ENCODE data around the gene SNN. TPM values are rescaled to one million over a fixed set of nuclear protein-coding genes. Genes with fewer than 3 reads are reported as not detected.

SNN gene
- total and polyA plus RNA-seq, 2 of the 8 experiments (the other 6 are each of a cell fraction or from before 2014, with no cell fraction given): 37.4 to 66.9 TPM

DNA sequence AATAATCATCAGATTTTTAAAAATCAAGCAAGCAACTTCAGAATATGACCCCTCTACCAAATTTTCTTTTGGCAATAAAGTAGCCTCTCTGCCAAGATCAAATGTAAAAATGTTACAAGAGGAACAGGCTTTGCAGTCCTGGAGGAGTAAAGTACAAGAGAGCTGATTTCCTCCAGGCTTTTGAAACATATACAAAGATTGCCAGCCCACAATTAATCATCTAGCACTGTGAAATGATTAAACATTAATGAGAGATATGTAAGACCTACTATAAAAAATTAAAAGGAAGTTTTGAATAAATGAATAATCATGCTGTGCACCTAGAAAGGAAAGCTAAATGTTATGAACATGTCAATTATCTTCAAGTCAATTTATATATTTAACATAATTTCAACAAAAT is 48.1 kb downstream of the SNN start:
- Histone ChIP-seq H3K27me3 (replicated peaks in 1 of 4; ENCODE audit: control insufficient read depth in 3 of 4, extremely low read depth in 1 of 4, insufficient read depth in 3 of 4, low read length in 3 of 4) (no peaks in the 10 kb centered on the region), H3K79me2 (ENCODE audit: control insufficient read depth in 1 of 2, insufficient read depth in 2 of 2, low read length in 2 of 2) (no peaks in the 10 kb centered on the region), H2BK120ac (replicated peaks; ENCODE audit: low read depth, low read length) (no peak overlapping the region), H3K56ac (replicated peaks; ENCODE audit: insufficient read length, low read depth, low read length) (no peak overlapping the region), H3K23me2 (ENCODE audit: low read depth, low read length) (no peaks in the 10 kb centered on the region), H2AFZ (ENCODE audit: low read length) (no peak overlapping the region), H4K8ac (ENCODE audit: extremely low read depth, insufficient read depth, low read length) (no peak overlapping the region), H3K4ac (replicated peaks; ENCODE audit: insufficient read length, low read depth, low read length) (no peak overlapping the region), H4K91ac (replicated peaks; ENCODE audit: insufficient read length, low read length) (no peak overlapping the region), H3K9ac (replicated peaks in 1 of 4; ENCODE audit: extremely low read depth in 1 of 4, low read depth in 3 of 4, low read length in 3 of 4) (no peak overlapping the region), H4K20me1 (replicated peaks in 1 of 2; ENCODE audit: control insufficient read depth in 1 of 2, insufficient read depth in 2 of 2, low read length in 2 of 2) (peaks cover 0 to 2% of the 10 kb centered on the region in 2 experiments), H3K23ac (ENCODE audit: insufficient read length) (no peak overlapping the region), H2BK5ac (ENCODE audit: low read depth, low read length) (no peak overlapping the region), H3K14ac (ENCODE audit: insufficient read length) (no peak overlapping the region), H2BK15ac (ENCODE audit: low read length) (no peak overlapping the region), H3K18ac (ENCODE audit: extremely low read depth, low read length) (no peak overlapping the region), H3K9me3 (ENCODE audit: insufficient read depth in 2 of 2, low read depth in 1 of 2, low read length in 1 of 2) (no peaks in the 10 kb centered on the region), H2AK5ac (ENCODE audit: low read depth, low read length) (no peak overlapping the region), H3K27ac (ENCODE audit: low read depth, low read length) (no peak overlapping the region), H4K5ac (ENCODE audit: insufficient read length, low read depth, low read length) (no peak overlapping the region), H3K4me1 (replicated peaks in 1 of 4; ENCODE audit: control insufficient read depth in 3 of 4, insufficient read depth in 4 of 4, low read length in 3 of 4) (no peaks in the 10 kb centered on the region), H3K4me3 (ENCODE audit: extremely low read depth in 1 of 4, insufficient read depth in 2 of 4, low read depth in 3 of 4, low read length in 4 of 4) (no peak overlapping the region), H2BK20ac (ENCODE audit: low read length) (no peak overlapping the region), H3K36me3 (ENCODE audit: control insufficient read depth in 2 of 4, insufficient read depth in 4 of 4, low read length in 3 of 4) (peaks cover 0 to 10% (median 6%) of the 10 kb centered on the region in 4 experiments; a peak in 3 of 8 replicates), H3K79me1 (ENCODE audit: low read depth, low read length) (no peaks in the 10 kb centered on the region), H3K4me2 (ENCODE audit: insufficient read depth in 1 of 2, low read depth in 2 of 2, low read length in 2 of 2) (no peak overlapping the region), H2BK12ac (ENCODE audit: low read depth, low read length) (no peak overlapping the region)
- no peak for FAIRE-seq
- POLR2A ChIA-PET (ENCODE audit: partially characterized antibody): no interaction called here
- CTCF ChIA-PET (ENCODE audit: partially characterized antibody): interaction anchor here (0.6 to 6.0 kb wide), 4 partner anchors 10 to 401 kb away, joined by 3 to 50 read pairs (median 25); no protein-coding TSS in a partner anchor
- DNase-seq (ENCODE audit: low read depth in 1 of 2, low spot score in 2 of 2): no peak
- no peak for TF ChIP-seq BRCA1 (IDR thresholded peaks at IDR 0.05; ENCODE audit: low read depth, low read length)
- TF ChIP-seq KDM1A (IDR thresholded peaks at IDR 0.05; ENCODE audit: borderline replicate concordance, low read length): no peak
- TF ChIP-seq SAP30 (IDR thresholded peaks at IDR 0.05; ENCODE audit: insufficient read depth, insufficient replicate concordance, low read length): no peak
- TF ChIP-seq RNF2 (IDR thresholded peaks at IDR 0.05; ENCODE audit: borderline replicate concordance, low read depth, low read length, missing control alignments, poor library complexity, severe bottlenecking): no peak
- no peak for TF ChIP-seq RFX5 (IDR thresholded peaks at IDR 0.05; ENCODE audit: borderline replicate concordance, low read depth, low read length)
- TF ChIP-seq NANOG (IDR thresholded peaks at IDR 0.05; ENCODE audit: insufficient read depth, low read depth, low read length, poor library complexity, severe bottlenecking): no peak
- no peak for TF ChIP-seq JUND (IDR thresholded peaks at IDR 0.05; ENCODE audit: low read length)
- no peak for TF ChIP-seq EZH2 (IDR thresholded peaks at IDR 0.05; ENCODE audit: low read depth, low read length, severe bottlenecking)
